Upper lobe of left lung (tissue), 6 donors: Measurements from ENCODE around the gene TTC7B. TPM values are rescaled to one million over a fixed set of nuclear protein-coding genes. Genes with fewer than 3 reads are reported as not detected.

Experiments used
- ATAC-seq, 2 donors: fragments of 200-7000 bp; cut with Tn5 transposase; one replicate each; pipeline ENCODE4 v1.9.1; 2022; ENCODE audit warnings: mild to moderate bottlenecking in 2 of 2, moderate library complexity in 2 of 2; ENCODE audit not compliant: low FRiP score in 2 of 2
- DNase-seq, 2 donors: peaks; one replicate each; pipeline ENCODE4 v3.0.0-alpha.2; 2019 to 2020
- H3K27ac ChIP-seq, 4 donors: fragments of 200-600 bp; sonication (generic); one replicate each; pipeline ENCODE4 v1.5.1; 2016 to 2019
- H3K27me3 ChIP-seq, 4 donors: fragments of 200-600 bp; sonication (generic); one replicate each; pipeline ENCODE4 v1.5.1; 2017 to 2019
- H3K36me3 ChIP-seq, 4 donors: fragments of 200-600 bp; sonication (generic); one replicate each; pipeline ENCODE4 v1.5.1; 2016 to 2019
- H3K4me1 ChIP-seq, 4 donors: fragments of 200-600 bp; sonication (generic); one replicate each; pipeline ENCODE4 v1.5.1; 2018 to 2019
- H3K4me3 ChIP-seq, 4 donors: fragments of 200-600 bp; sonication (generic); one replicate each; pipeline ENCODE4 v1.5.1; 2017 to 2019; ENCODE audit warnings: mild to moderate bottlenecking in 2 of 4, moderate library complexity in 1 of 4
- H3K9me3 ChIP-seq, 4 donors: fragments of 200-600 bp; sonication (generic); one replicate each; pipeline ENCODE4 v1.5.1; 2018 to 2019
- EP300 ChIP-seq, 4 donors: sonication (generic); formaldehyde crosslinking; IDR thresholded peaks; one replicate each; pipeline ENCODE4 v1.5.1; 2017; ENCODE audit warnings: antibody characterized with exemption in 4 of 4, control low read depth in 2 of 4
- POLR2A ChIP-seq, 4 donors: fragments of 450-650 bp; IDR thresholded peaks; one replicate each; pipeline ENCODE4 v1.5.1; 2016 to 2017; ENCODE audit warnings: antibody characterized with exemption in 4 of 4, mild to moderate bottlenecking in 2 of 4
- POLR2AphosphoS5 ChIP-seq, 2 donors: sonication (generic); formaldehyde crosslinking; IDR thresholded peaks; one replicate each; pipeline ENCODE4 v1.5.1; 2017; ENCODE audit warnings: antibody characterized with exemption in 2 of 2
- WGBS, 2 donors: methylation state at CpG; one replicate each; pipeline ENCODE4 v1.1.5; 2017 to 2018; 5-methylcytosine and 5-hydroxymethylcytosine counted together
- total RNA-seq, 6 donors: library from RNA; depleted of rRNA in 4 of 6; stranded (reverse); fragments of >200 nt in 4 of 6; gene quantifications; one replicate each; pipeline versions ENCODE4 v1.1.0 to v1.2.1, GENCODE V29; 2016 to 2021
- TF ChIP-seq, protein P1 (sequence below), 6 experiments: fragments of 450-650 bp in 4 of 6; fragments of 200-600 bp in 2 of 6; sonication (generic) in 2 of 6; IDR thresholded peaks; one replicate each; pipeline ENCODE4 v1.5.1; 2016 to 2019; ENCODE audit warnings: antibody characterized with exemption in 6 of 6
- donor health status: DM: no; HTN: no; CAD: no; lungs with moderate emphysema.
- donor health status: DM: no; HTN: yes; CAD: no; lungs with severe emphysema.

The TTC7B gene
- total RNA-seq, 6 donors from 2014 or later = 13.5 to 87.3 (median 37.5) TPM

DNA sequence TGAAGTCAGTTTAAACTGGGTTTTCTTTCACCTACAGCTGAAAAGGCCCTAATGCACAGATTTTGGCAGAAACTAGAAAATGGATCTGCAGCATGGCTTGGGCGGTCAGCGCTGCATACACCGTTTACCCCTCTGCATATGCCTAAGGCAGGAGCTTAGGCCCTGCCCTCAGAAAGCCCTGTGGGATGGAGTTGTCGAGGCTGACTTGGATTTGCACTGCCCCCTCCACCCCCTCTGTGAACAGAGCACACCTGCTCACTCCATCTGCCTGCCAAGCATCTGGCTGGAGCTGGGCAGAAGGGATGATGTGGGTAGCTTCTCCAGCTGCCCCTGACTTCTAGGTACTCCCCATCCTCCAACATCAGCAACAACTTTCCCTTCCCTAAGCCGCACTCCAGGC lies 41.9 kb downstream of the TTC7B start:
- H3K27me3 ChIP-seq = no peaks in the 10 kb centered on the region
- no peaks in the 10 kb centered on the region for H3K9me3 ChIP-seq
- no peak overlapping the region for H3K4me3 ChIP-seq
- no peaks in the 10 kb centered on the region for H3K4me1 ChIP-seq
- DNase-seq (no peak), ATAC-seq (no peak)
- no peak overlapping the region for H3K27ac ChIP-seq
- TF ChIP-seq POLR2A (IDR thresholded peaks at IDR 0.05) (no peak), POLR2AphosphoS5 (IDR thresholded peaks at IDR 0.05) (no peak), EP300 (IDR thresholded peaks at IDR 0.05) (no peak)
- TF ChIP-seq, protein P1, sequence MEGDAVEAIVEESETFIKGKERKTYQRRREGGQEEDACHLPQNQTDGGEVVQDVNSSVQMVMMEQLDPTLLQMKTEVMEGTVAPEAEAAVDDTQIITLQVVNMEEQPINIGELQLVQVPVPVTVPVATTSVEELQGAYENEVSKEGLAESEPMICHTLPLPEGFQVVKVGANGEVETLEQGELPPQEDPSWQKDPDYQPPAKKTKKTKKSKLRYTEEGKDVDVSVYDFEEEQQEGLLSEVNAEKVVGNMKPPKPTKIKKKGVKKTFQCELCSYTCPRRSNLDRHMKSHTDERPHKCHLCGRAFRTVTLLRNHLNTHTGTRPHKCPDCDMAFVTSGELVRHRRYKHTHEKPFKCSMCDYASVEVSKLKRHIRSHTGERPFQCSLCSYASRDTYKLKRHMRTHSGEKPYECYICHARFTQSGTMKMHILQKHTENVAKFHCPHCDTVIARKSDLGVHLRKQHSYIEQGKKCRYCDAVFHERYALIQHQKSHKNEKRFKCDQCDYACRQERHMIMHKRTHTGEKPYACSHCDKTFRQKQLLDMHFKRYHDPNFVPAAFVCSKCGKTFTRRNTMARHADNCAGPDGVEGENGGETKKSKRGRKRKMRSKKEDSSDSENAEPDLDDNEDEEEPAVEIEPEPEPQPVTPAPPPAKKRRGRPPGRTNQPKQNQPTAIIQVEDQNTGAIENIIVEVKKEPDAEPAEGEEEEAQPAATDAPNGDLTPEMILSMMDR (IDR thresholded peaks at IDR 0.05) = no peak
- peaks cover 0 to 25% (median 0%) of the 10 kb centered on the region in 4 donors for H3K36me3 ChIP-seq
- WGBS, 2 donors = 97 to 100% methylated on average over 2 to 5 of the region's 5 CpGs

DNA sequence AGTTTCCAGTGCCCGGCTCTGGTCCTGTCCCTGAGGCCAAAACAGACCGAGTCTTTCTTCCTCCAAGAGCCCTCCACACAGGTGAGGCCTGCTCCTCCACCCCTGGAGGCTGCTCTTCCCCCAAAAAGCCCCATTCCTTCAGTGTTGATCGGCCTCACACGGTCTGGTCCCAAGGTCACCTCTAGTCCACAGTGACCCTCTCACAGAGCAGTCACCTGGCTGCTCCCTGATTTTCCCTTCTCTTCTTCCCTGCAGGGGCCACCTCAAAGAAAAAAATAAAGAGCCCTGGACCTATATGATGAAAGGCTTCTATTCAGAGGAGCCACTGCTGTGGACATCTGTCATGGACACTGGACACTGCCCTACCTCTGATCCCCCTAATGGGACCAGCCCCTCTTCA lies 42.5 kb downstream of the TTC7B start:
- no peak overlapping the region for H3K27ac ChIP-seq
- ATAC-seq = no peak
- H3K4me1 ChIP-seq = no peaks in the 10 kb centered on the region
- TF ChIP-seq POLR2AphosphoS5 (IDR thresholded peaks at IDR 0.05) (no peak), POLR2A (IDR thresholded peaks at IDR 0.05) (no peak), EP300 (IDR thresholded peaks at IDR 0.05) (no peak)
- TF ChIP-seq, protein P1 (IDR thresholded peaks at IDR 0.05) = no peak
- H3K4me3 ChIP-seq = no peak overlapping the region
- H3K9me3 ChIP-seq = no peaks in the 10 kb centered on the region
- no peaks in the 10 kb centered on the region for H3K27me3 ChIP-seq
- DNase-seq = no peak
- 95 to 96% methylated on average over 4 of the region's 4 CpGs for WGBS, 2 donors
- H3K36me3 ChIP-seq = peaks cover 0 to 25% (median 0%) of the 10 kb centered on the region in 4 donors

DNA sequence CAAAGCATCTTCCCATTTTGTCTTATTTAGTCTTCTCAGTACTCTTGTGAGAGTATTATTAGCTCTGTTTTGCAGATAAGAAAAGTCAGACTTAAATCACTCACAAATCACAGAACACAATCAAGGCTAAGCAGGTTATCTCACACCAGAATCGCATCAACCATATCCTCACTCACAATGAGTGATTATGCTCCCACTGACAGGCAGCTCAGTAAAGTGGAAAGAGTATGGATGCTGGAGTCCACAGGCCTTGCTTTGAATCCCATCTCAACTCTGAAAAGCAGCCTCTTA lies 43.1 kb downstream of the TTC7B start:
- ATAC-seq (no peak), DNase-seq (no peak)
- H3K27me3 ChIP-seq = no peaks in the 10 kb centered on the region
- TF ChIP-seq EP300 (IDR thresholded peaks at IDR 0.05) = no peak
- TF ChIP-seq POLR2AphosphoS5 (IDR thresholded peaks at IDR 0.05) = no peak
- TF ChIP-seq, protein P1 (IDR thresholded peaks at IDR 0.05) = no peak
- no peak for TF ChIP-seq POLR2A (IDR thresholded peaks at IDR 0.05)
- H3K4me3 ChIP-seq = no peak overlapping the region
- H3K27ac ChIP-seq = no peak overlapping the region
- WGBS, 2 donors = 79 to 94% methylated on average over 1 of the region's 1 CpG
- H3K9me3 ChIP-seq = peaks cover under 1 to 5% (median 4%) of the 10 kb centered on the region in 4 donors
- no peaks in the 10 kb centered on the region for H3K4me1 ChIP-seq
- peaks cover 0 to 23% (median 0%) of the 10 kb centered on the region in 4 donors for H3K36me3 ChIP-seq

DNA sequence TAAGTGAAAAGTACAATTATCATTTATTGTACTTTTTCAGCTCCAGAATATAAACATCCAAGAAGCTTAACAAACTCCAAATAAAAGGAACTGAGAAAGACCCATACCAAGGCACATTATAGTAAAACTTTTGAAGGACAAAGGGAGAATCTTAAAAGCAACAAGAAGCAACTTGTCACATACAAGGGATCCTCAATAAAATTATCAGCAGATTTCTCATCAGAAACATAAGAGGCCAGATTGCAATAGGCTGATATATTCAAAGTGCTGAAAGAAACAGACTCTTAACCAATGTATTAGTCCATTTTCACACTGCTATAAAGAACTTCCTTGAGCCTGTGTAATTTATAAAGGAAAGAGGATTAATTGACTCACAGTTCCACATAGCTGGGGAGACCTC lies 48.3 kb downstream of the TTC7B start:
- Histone ChIP-seq H3K36me3 (peaks cover 0 to 21% (median 0%) of the 10 kb centered on the region in 4 donors), H3K9me3 (peaks cover 6 to 25% (median 15%) of the 10 kb centered on the region in 4 donors), H3K27ac (no peak overlapping the region), H3K4me3 (no peak overlapping the region), H3K27me3 (no peaks in the 10 kb centered on the region), H3K4me1 (no peaks in the 10 kb centered on the region)
- DNase-seq = no peak
- no peak for ATAC-seq
- TF ChIP-seq POLR2A (IDR thresholded peaks at IDR 0.05) (no peak), EP300 (IDR thresholded peaks at IDR 0.05) (no peak), POLR2AphosphoS5 (IDR thresholded peaks at IDR 0.05) (no peak)
- TF ChIP-seq, protein P1 (IDR thresholded peaks at IDR 0.05) = no peak

DNA sequence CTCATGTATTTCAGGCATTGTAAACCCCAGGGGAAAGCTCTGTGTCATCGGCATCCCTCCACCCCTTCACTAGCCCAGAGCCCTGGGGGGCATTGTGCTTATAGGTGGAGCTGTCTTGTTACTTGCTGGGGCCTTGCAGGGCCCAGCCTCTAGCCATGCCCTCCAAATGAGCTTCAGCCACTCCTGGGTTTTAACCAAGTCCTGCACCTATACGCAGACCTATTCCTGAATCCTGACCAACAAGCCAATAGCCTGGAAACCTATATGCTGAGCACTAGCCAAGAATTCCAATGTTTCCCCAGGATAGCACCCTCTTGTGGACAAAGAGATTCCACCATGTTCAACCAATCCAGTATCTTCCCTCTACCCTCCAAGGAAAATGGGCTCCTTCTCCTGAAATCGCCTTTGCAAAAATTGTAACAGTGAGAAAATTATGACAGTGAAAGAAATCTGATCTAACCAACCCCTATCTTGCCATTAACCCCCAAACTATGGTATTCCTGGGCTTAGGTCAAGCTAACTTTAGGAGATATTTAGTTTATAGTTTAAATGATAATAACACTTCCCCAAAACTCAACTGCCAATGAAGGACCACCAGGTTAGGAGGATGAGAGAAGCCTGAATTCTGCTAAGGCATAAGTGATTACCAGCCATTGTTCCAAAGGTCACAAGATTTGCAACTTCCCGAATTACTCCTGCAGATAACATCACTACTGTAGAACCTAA lies 55.5 kb downstream of the TTC7B start:
- Histone ChIP-seq H3K9me3 (peaks cover 0 to 10% (median 4%) of the 10 kb centered on the region in 4 donors), H3K36me3 (no peaks in the 10 kb centered on the region), H3K4me3 (no peak overlapping the region), H3K27me3 (no peaks in the 10 kb centered on the region), H3K27ac (no peak overlapping the region), H3K4me1 (peaks cover 13 to 17% (median 16%) of the 10 kb centered on the region in 4 donors)
- no peak for TF ChIP-seq POLR2AphosphoS5 (IDR thresholded peaks at IDR 0.05)
- TF ChIP-seq POLR2A (IDR thresholded peaks at IDR 0.05) = no peak
- TF ChIP-seq EP300 (IDR thresholded peaks at IDR 0.05) = no peak
- TF ChIP-seq, protein P1 (IDR thresholded peaks at IDR 0.05) = peak in 3 of 6 experiments; percentile 38 to 48 (median 40)
- WGBS, 2 donors = 75 to 84% methylated on average over 4 of the region's 4 CpGs
- DNase-seq = no peak
- ATAC-seq = no peak
